Renal cortex interstitium (tissue), 11 donors: Measurements from ENCODE around the gene CEP85. TPM values are rescaled to one million over a fixed set of nuclear protein-coding genes. Genes with fewer than 3 reads are reported as not detected.

Source experiments
- DNase-seq, 11 donors: peaks; one replicate each; pipeline ENCODE4 v3.0.0-alpha.2; 2013; ENCODE audit warnings: low read depth in 9 of 11, low spot score in 4 of 11; ENCODE audit errors: extremely low read depth in 1 of 11
- polyA plus RNA-seq, 3 donors: library from polyadenylated mRNA; unstranded; fragments of 120-200 nt; gene quantifications; one replicate each; pipeline ENCODE4 v1.2.1, GENCODE V29; 2013; ENCODE audit not compliant: insufficient read length in 3 of 3

The CEP85 gene
- polyA plus RNA-seq, 3 donors = 16.9 to 21.1 (median 17.9) TPM

- DNase-seq = no peak
These were observed 89.4 kb downstream of the CEP85 start for GRCh38 chr1:26323382-26323781.

DNA sequence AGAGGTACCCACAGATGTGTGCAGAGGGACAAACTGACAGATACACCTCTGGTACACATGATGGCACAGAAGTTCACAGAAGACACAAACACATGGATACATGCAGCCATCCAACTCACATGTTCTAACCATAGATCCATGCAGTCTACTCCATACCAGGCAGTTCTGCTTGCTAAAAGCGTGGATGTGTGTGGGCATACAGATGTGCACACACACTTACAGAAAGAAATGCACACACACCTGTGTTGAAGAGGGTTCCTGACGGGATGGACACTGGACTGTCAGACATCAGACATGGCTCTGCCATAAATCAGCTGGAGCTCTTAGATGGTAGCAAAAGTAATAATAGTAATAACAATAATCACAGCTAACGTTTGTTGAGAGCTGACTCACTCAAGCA, 90.5 kb downstream of the CEP85 start:
- DNase-seq = no peak

DNA sequence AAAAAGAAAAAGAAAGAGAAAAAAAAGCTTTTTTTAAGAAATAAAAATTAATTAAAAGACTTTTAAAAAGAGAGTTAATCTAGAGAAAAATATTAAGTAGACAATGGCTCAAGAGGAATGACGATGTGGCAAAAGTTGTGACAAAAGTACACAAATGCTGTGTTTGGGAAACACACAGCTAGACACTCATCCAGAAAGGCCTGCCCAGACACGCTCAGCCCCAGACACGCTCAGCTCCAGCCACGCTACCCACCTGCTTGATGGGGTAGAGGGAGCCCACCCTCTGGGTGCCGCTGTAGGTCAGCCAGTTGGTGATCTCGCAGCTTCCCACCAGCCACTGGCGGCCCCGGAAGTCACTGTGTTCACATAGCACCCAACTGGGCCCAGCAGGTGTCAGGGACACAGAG, 94.0 kb downstream of the CEP85 start:
- no peak for DNase-seq

Other genes with a start within 250 kb of the CEP85 start
- gene PAFAH2, start 236.1 kb upstream of the CEP85 start, polyA plus RNA-seq = 10 to 100 TPM; 18.5 to 19.8 (median 19.2) TPM
- gene EXTL1, start 212.4 kb upstream of the CEP85 start, polyA plus RNA-seq = 1 to 10 TPM; 1.5 to 1.7 (median 1.6) TPM
- gene SLC30A2, start 188.1 kb upstream of the CEP85 start, polyA plus RNA-seq = 1 to 10 TPM; 4.6 to 7.2 (median 5.1) TPM
- 1 to 10 TPM in 2 of 3 donors, under 1 TPM in 1; 0.86 to 1.5 (median 1.1) TPM for gene TRIM63, start 166.6 kb upstream of the CEP85 start, polyA plus RNA-seq
- gene PDIK1L, start 122.4 kb upstream of the CEP85 start, polyA plus RNA-seq = 10 to 100 TPM; 16.8 to 21.0 (median 17.5) TPM
- gene FAM110D, start 75.1 kb upstream of the CEP85 start, polyA plus RNA-seq = 1 to 10 TPM in 2 of 3 donors, under 1 TPM in 1; 0.67 to 1.5 (median 1.1) TPM
- under 1 TPM in 1 of 3 donors, not detected in 2; 0.45 TPM for gene C1orf232, start 65.2 kb upstream of the CEP85 start, polyA plus RNA-seq
- gene ZNF593, start 64.3 kb upstream of the CEP85 start, polyA plus RNA-seq = 10 to 100 TPM; 14.5 to 18.7 (median 18.4) TPM
- 1 to 10 TPM; 1.0 to 1.9 (median 1.0) TPM for gene ZNF593OS, start 62.4 kb upstream of the CEP85 start, polyA plus RNA-seq
- gene CNKSR1, start 56.7 kb upstream of the CEP85 start, polyA plus RNA-seq = 10 to 100 TPM; 10.7 to 20.0 (median 14.5) TPM
- under 1 TPM; 0.06 to 0.21 (median 0.11) TPM for gene CATSPER4, start 43.6 kb upstream of the CEP85 start, polyA plus RNA-seq
- gene SH3BGRL3, start 45.9 kb downstream of the CEP85 start, polyA plus RNA-seq = 100 to 1,000 TPM in 1 of 3 donors, 10 to 100 TPM in 2; 84.9 to 107 (median 90.4) TPM
- 10 to 100 TPM; 34.0 to 55.3 (median 44.5) TPM for gene UBXN11, start 72.4 kb downstream of the CEP85 start, polyA plus RNA-seq
- 1 to 10 TPM; 3.7 to 6.7 (median 5.0) TPM for gene CD52, start 83.8 kb downstream of the CEP85 start, polyA plus RNA-seq
- gene CRYBG2, start 119.9 kb downstream of the CEP85 start, polyA plus RNA-seq = 1 to 10 TPM in 2 of 3 donors, under 1 TPM in 1; 0.87 to 1.4 (median 1.1) TPM
- gene ZNF683, start 138.6 kb downstream of the CEP85 start, polyA plus RNA-seq = not detected
- under 1 TPM; 0.03 to 0.18 (median 0.06) TPM for gene LIN28A, start 176.6 kb downstream of the CEP85 start, polyA plus RNA-seq
- 10 to 100 TPM; 32.5 to 45.8 (median 34.2) TPM for gene DHDDS, start 198.1 kb downstream of the CEP85 start, polyA plus RNA-seq
- 1,000 to 10,000 TPM; 1,010 to 1,265 (median 1,224) TPM for gene HMGN2, start 238.2 kb downstream of the CEP85 start, polyA plus RNA-seq